K562 (cell line): ENCODE measurements around the gene UIMC1. TPM values are rescaled to one million over a fixed set of nuclear protein-coding genes. Genes with fewer than 3 reads are reported as not detected.
A peak's percentile ranks its signal among the peaks of the same experiment; 100 is the strongest.

Source experiments
- ARID3A ChIP-seq: IDR thresholded peaks from 2 replicates; pipeline ENCODE4 v1.6.1; 2012; ENCODE audit warnings: low read depth, low read length, improper control_type of control experiment, borderline replicate concordance
- CHD4 ChIP-seq: fragments of 200-600 bp; sonication (generic); IDR thresholded peaks from 3 replicates; pipeline ENCODE4 v1.6.1; 2012; ENCODE audit warnings: low read depth, mild to moderate bottlenecking, mixed read lengths, low read length, inconsistent platforms; ENCODE audit not compliant: insufficient read depth, insufficient replicate concordance, poor library complexity, severe bottlenecking
- E4F1 ChIP-seq: fragments of 250-450 bp; sonication (Bioruptor Pico); IDR thresholded peaks from 2 replicates; pipeline ENCODE4 v1.5.0; 2021; ENCODE audit warnings: mild to moderate bottlenecking, borderline replicate concordance
- EWSR1 ChIP-seq: fragments of 450-650 bp; IDR thresholded peaks from 2 replicates; pipeline ENCODE4 v1.6.1; 2018; ENCODE audit warnings: borderline replicate concordance, mild to moderate bottlenecking, low read depth, moderate library complexity; ENCODE audit not compliant: partially characterized antibody
- FOXA3 ChIP-seq, 2 experiments: fragments of 450-650 bp in 1 of 2; sonication (generic) in 1 of 2; formaldehyde crosslinking; IDR thresholded peaks in 1 of 2; conservative IDR thresholded peaks in 1 of 2; 2 replicates each; pipeline versions ENCODE4 v1.4.0 to v1.8.0; 2020 to 2022; ENCODE audit warnings: mild to moderate bottlenecking in 2 of 2, missing genetic modification reagents in 1 of 2
- HDAC1 ChIP-seq, 2 experiments: fragments of 450-650 bp; IDR thresholded peaks; 2 replicates each; pipeline ENCODE4 v1.6.1; 2016 to 2017; ENCODE audit warnings: inconsistent platforms in 1 of 2, mild to moderate bottlenecking in 1 of 2, moderate library complexity in 1 of 2
- SETDB1 ChIP-seq: IDR thresholded peaks from one replicate; pipeline ENCODE4 v1.6.1; 2012; ENCODE audit warnings: low read length, control low read depth, inconsistent platforms
- TEAD1 ChIP-seq, 2 experiments: fragments of 450-650 bp in 1 of 2; sonication (generic) in 1 of 2; formaldehyde crosslinking; IDR thresholded peaks; 2 replicates each; pipeline versions ENCODE4 v1.4.0 to v1.8.0; 2020 to 2022; ENCODE audit warnings: mild to moderate bottlenecking in 2 of 2, missing genetic modification reagents in 1 of 2
- UBTF ChIP-seq, 2 experiments: IDR thresholded peaks; 2 replicates each; pipeline ENCODE4 v1.6.1; 2012; ENCODE audit warnings: improper control_type of control experiment in 2 of 2, low read depth in 2 of 2, low read length in 2 of 2, borderline replicate concordance in 1 of 2
- ZBTB26 ChIP-seq: fragments of 450-650 bp; formaldehyde crosslinking; IDR thresholded peaks from 2 replicates; pipeline ENCODE4 v1.4.0; 2022; ENCODE audit warnings: missing genetic modification characterization
- ZKSCAN3 ChIP-seq: fragments of 250-450 bp; sonication (Bioruptor Pico); IDR thresholded peaks from 2 replicates; pipeline ENCODE4 v1.4.0; 2020
- ZNF197 ChIP-seq: fragments of 200-800 bp; sonication (Bioruptor generic); IDR thresholded peaks from 2 replicates; pipeline ENCODE4 v1.6.1; 2016; ENCODE audit warnings: low read depth, missing genetic modification characterization, missing compliant biosample characterization
- ZNF695 ChIP-seq: fragments of 450-650 bp; formaldehyde crosslinking; IDR thresholded peaks from 2 replicates; pipeline ENCODE4 v1.4.0; 2020; ENCODE audit warnings: mild to moderate bottlenecking, moderate library complexity
- ZNF699 ChIP-seq: fragments of 250-450 bp; sonication (Bioruptor Pico); IDR thresholded peaks from 2 replicates; pipeline ENCODE4 v1.8.0; 2021; ENCODE audit warnings: mild to moderate bottlenecking, moderate library complexity; ENCODE audit not compliant: insufficient replicate concordance
- polyA plus RNA-seq, 8 experiments: library from polyadenylated mRNA; depleted of rRNA in 4 of 8; stranded (reverse) in 5 of 8; unstranded in 3 of 8; fragments of >200 nt; fragmentation: Nextera tagmentation in 2 of 8; fragmentation: Illumina TruSeq in 1 of 8; extraction: Ambion mirVana in 2 of 8; extraction: Trizol in 1 of 8; gene quantifications; 2 replicates each; pipeline versions ENCODE4 v1.2.1 to v1.2.3, GENCODE V29; 2011 to 2014; ENCODE audit warnings: inconsistent platforms in 1 of 8, missing spikeins in 1 of 8
- total RNA-seq, 7 experiments: library from RNA; depleted of rRNA in 6 of 7; stranded (reverse); fragments of >200 nt in 6 of 7; fragmentation: Illumina TruSeq in 2 of 7; extraction: Trizol in 2 of 7; gene quantifications; 2 replicates each; pipeline versions ENCODE4 v1.2.1 to v1.2.3, GENCODE V29; 2011 to 2021; ENCODE audit warnings: low replicate concordance in 1 of 7

The UIMC1 gene
- total and polyA plus RNA-seq, 9 of the 15 experiments (the other 6 are each of a cell fraction or from before 2014, with no cell fraction given), result 14.9 to 51.7 (median 36.8) TPM

- peak; percentile 22; the same call in 1 of the 2 replicates for TF ChIP-seq ARID3A
- no peak for TF ChIP-seq EWSR1
- TF ChIP-seq HDAC1 (IDR thresholded peaks at IDR 0.05), result peak in 1 of 2 experiments; percentile 73; a peak in 2 of 4 replicates
- no peak for TF ChIP-seq ZKSCAN3 (CRISPR knock-in tag)
- no peak for TF ChIP-seq ZBTB26 (CRISPR knock-in tag)
- TF ChIP-seq CHD4, result no peak
- TF ChIP-seq ZNF699 (CRISPR knock-in tag), result no peak
- no peak for TF ChIP-seq ZNF197
- TF ChIP-seq ZNF695 (CRISPR knock-in tag), result no peak
- no peak for TF ChIP-seq SETDB1
- TF ChIP-seq E4F1 (CRISPR knock-in tag), result no peak
- TF ChIP-seq UBTF (IDR thresholded peaks at IDR 0.05; ENCODE audit: borderline replicate concordance in 1 of 2, low read depth in 2 of 2, low read length in 2 of 2), result peak; percentile 68 to 82; a peak in 2 of 4 replicates
- TF ChIP-seq TEAD1 (CRISPR knock-in tag; IDR thresholded peaks at IDR 0.05), result peak in 1 of 2 experiments; percentile 88; a peak in 1 of 4 replicates
- peak in 1 of 2 experiments; percentile 40; a peak in 1 of 4 replicates for TF ChIP-seq FOXA3 (CRISPR knock-in tag; conservative IDR thresholded peaks at IDR 0.05 in 1 of 2, IDR thresholded peaks at IDR 0.05 in 1 of 2)
Measured at GRCh38 chr5:177006265-177006972, at the start of gene UIMC1 (continued).
